Adrenal gland (tissue), 12 donors: ENCODE results near the gene PAEP. TPM values are rescaled to one million over a fixed set of nuclear protein-coding genes. Genes with fewer than 3 reads are reported as not detected.

Source experiments
- DNase-seq, 7 donors: peaks; one replicate each; pipeline ENCODE4 v3.0.0-alpha.2; 2019 to 2020
- H3K27ac ChIP-seq, 5 donors: fragments of 200-600 bp; sonication (generic) in 4 of 5; 1 replicate in 3 of 5; 2 replicates in 2 of 5; pipeline versions ENCODE4 v1.5.1 to v1.8.0; 2016 to 2020; ENCODE audit warnings: mild to moderate bottlenecking in 1 of 5
- H3K27me3 ChIP-seq: fragments of 200-600 bp; 2 replicates; pipeline ENCODE4 v1.8.0; 2021
- H3K36me3 ChIP-seq, 2 donors: fragments of 200-600 bp; replicated peaks in 1 of 2; 1 replicate in 1 of 2; 2 replicates in 1 of 2; pipeline versions ENCODE4 v1.5.1 to v1.8.0; 2018 to 2022
- H3K4me1 ChIP-seq, 2 donors: fragments of 200-600 bp; replicated peaks in 1 of 2; 1 replicate in 1 of 2; 2 replicates in 1 of 2; pipeline versions ENCODE4 v1.5.1 to v1.8.0; 2018 to 2021
- H3K4me3 ChIP-seq, 4 donors: fragments of 200-600 bp; sonication (generic) in 3 of 4; one replicate each; pipeline ENCODE4 v1.5.1; 2016 to 2018
- H3K9me3 ChIP-seq, 3 donors: fragments of 200-600 bp; sonication (generic) in 1 of 3; replicated peaks in 1 of 3; 1 replicate in 2 of 3; 2 replicates in 1 of 3; pipeline versions ENCODE4 v1.5.1 to v1.8.0; 2016 to 2021
- POLR2A ChIP-seq, 2 donors: fragments of 450-650 bp; IDR thresholded peaks; one replicate each; pipeline ENCODE4 v1.6.1; 2017; ENCODE audit warnings: antibody characterized with exemption in 2 of 2, mild to moderate bottlenecking in 2 of 2, moderate library complexity in 1 of 2
- WGBS, 4 donors: extraction: QIAGEN DNeasy Blood & Tissue Kit in 2 of 4; methylation state at CpG; one replicate each; pipeline versions ENCODE4 v1.1.5 to v1.1.7; 2013 to 2017; 5-methylcytosine and 5-hydroxymethylcytosine counted together
- intact Hi-C, 2 donors: fragments of 100-400 bp; cut with DNase I; formaldehyde crosslinking; loops; one replicate each; pipeline versions ENCODE4 v1.14.1 to v1.15.0; 2022 to 2023
- polyA plus RNA-seq, 3 donors: library from polyadenylated mRNA; stranded (reverse); fragments of 200-250 nt in 2 of 3; fragments of 350-450 nt in 1 of 3; fragmentation: Illumina TruSeq in 1 of 3; extraction: RNeasy Lipid Tissue Mini Kit (QIAGEN cat#74804) in 1 of 3; gene quantifications; one replicate each; pipeline ENCODE4 v1.2.3, GENCODE V29; 2013 to 2014
- total RNA-seq, 9 donors: library from RNA; depleted of rRNA in 4 of 9; stranded (reverse); fragments of >200 nt in 4 of 9; fragments of 120-200 nt in 1 of 9; fragmentation: NEBNext Ultra II Directional in 1 of 9; extraction: Animal tissue kit (Norgen Biotek cat#: 25700) in 1 of 9; gene quantifications; one replicate each; pipeline versions ENCODE4 v1.1.0 to v1.2.4, GENCODE V29; 2013 to 2023
- TF ChIP-seq, protein P1 (sequence below), 6 experiments: fragments of 450-650 bp in 4 of 6; fragments of 200-600 bp in 2 of 6; sonication (generic) in 1 of 6; IDR thresholded peaks; 1 replicate in 5 of 6; 2 replicates in 1 of 6; pipeline versions ENCODE4 v1.5.1 to v1.8.0; 2016 to 2021; ENCODE audit warnings: antibody characterized with exemption in 6 of 6, mild to moderate bottlenecking in 2 of 6, moderate library complexity in 1 of 6
- donor health status: healthy with polysubstance abuse.
- donor health status: Bipolar disorder and iron deficiency.
- donor health status: DM: yes; HTN: yes; CAD: no.
- donor health status: DM: no; HTN: no; CAD: no.
- donor health status: DM: no; HTN: no; CAD: no.
- donor health status: DM: yes; HTN: yes; CAD: no.

PAEP gene
- total and polyA plus RNA-seq, 12 donors = 0.17 TPM; not detected in 11

DNA sequence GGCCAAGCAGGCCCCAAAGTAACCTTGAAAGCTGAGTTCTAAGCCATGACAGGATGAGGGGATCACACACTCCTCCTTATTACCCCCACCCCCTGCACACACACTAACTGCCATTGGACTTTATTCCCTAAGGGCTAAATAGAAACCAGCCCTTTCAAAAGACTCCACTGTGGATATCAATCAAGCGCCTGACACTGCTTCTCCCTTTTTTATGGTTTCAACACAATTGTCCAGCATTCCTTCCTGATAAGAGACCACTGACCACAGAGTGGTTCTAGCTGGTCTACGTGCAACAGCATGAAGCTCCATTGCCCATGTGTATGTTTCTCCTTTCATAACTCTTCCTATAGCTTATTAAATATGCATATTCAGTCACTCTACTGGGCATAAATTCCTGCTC lies 34.7 kb downstream of the PAEP start:
- intact Hi-C loops = no loop called here

DNA sequence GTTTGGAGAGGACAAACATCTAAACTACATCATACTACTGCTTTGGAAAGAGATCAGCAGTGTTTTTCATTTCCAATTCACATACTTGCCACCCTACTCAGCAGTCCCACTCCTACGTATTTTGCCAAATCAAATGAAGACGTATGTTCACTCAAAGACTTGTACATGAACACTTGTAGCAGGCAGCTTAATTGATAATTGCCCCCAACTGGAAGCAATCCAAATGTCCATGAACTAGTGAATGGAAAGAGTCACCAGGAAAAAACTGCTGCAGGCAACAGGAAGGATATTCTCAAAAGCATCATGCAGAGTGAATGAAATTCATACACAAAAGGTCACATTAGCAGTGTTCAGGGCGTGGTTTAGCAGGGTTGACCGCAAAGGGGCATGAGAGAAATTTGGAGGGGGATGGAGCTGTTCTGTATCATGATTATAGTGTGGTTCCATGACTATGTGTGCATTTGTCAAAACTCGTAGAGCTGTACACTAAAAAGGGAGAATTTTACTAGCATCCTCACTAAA lies 38.8 kb downstream of the PAEP start:
- no peak for DNase-seq
- Histone ChIP-seq H3K4me3 (no peak overlapping the region), H3K4me1 (no peaks in the 10 kb centered on the region), H3K36me3 (no peaks in the 10 kb centered on the region), H3K9me3 (no peaks in the 10 kb centered on the region), H3K27ac (no peak overlapping the region), H3K27me3 (peaks cover 3% of the 10 kb centered on the region)
- intact Hi-C loops = no loop called here
- TF ChIP-seq, protein P1, sequence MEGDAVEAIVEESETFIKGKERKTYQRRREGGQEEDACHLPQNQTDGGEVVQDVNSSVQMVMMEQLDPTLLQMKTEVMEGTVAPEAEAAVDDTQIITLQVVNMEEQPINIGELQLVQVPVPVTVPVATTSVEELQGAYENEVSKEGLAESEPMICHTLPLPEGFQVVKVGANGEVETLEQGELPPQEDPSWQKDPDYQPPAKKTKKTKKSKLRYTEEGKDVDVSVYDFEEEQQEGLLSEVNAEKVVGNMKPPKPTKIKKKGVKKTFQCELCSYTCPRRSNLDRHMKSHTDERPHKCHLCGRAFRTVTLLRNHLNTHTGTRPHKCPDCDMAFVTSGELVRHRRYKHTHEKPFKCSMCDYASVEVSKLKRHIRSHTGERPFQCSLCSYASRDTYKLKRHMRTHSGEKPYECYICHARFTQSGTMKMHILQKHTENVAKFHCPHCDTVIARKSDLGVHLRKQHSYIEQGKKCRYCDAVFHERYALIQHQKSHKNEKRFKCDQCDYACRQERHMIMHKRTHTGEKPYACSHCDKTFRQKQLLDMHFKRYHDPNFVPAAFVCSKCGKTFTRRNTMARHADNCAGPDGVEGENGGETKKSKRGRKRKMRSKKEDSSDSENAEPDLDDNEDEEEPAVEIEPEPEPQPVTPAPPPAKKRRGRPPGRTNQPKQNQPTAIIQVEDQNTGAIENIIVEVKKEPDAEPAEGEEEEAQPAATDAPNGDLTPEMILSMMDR (IDR thresholded peaks at IDR 0.05) = no peak
- TF ChIP-seq POLR2A (IDR thresholded peaks at IDR 0.05) = no peak
- 67 to 68% (median 67%) methylated on average over 5 of the region's 5 CpGs for WGBS, 4 donors

More for the DNA sequence above, 34.7 kb downstream of the PAEP start:
- no peak for DNase-seq
- no peak overlapping the region for H3K4me3 ChIP-seq
- H3K27me3 ChIP-seq = peaks cover 3% of the 10 kb centered on the region
- H3K27ac ChIP-seq = no peak overlapping the region
- H3K9me3 ChIP-seq = no peaks in the 10 kb centered on the region
- no peaks in the 10 kb centered on the region for H3K4me1 ChIP-seq
- 75 to 88% (median 77%) methylated on average over 2 of the region's 2 CpGs for WGBS, 4 donors
- no peaks in the 10 kb centered on the region for H3K36me3 ChIP-seq
- TF ChIP-seq, protein P1 (IDR thresholded peaks at IDR 0.05) = no peak
- TF ChIP-seq POLR2A (IDR thresholded peaks at IDR 0.05) = no peak

DNA sequence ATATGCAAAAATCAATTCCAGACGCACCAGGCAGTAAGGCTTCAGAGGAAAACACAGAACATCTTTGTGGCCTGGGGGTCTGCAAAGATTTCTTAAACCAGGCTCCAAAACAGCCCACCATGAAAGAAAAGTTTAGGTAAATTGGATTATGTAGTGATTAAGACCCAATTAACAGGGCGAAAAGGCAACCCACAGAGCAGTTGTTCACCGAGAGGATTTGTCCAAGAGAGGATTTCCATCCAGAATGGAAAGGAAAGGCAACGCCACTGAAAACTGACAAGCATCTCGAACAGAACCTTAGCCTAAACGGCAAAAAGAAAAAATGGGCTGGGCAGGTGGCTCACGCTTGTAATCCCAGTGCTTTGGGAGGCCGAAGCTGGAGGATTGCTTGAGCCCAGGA lies 40.4 kb downstream of the PAEP start:
- Histone ChIP-seq H3K36me3 (no peaks in the 10 kb centered on the region), H3K9me3 (no peaks in the 10 kb centered on the region), H3K4me3 (no peak overlapping the region), H3K4me1 (no peaks in the 10 kb centered on the region), H3K27me3 (no peaks in the 10 kb centered on the region), H3K27ac (no peak overlapping the region)
- TF ChIP-seq, protein P1 (IDR thresholded peaks at IDR 0.05) = no peak
- no peak for TF ChIP-seq POLR2A (IDR thresholded peaks at IDR 0.05)
- no peak for DNase-seq
- 83 to 87% (median 86%) methylated on average over 8 of the region's 8 CpGs for WGBS, 4 donors
- intact Hi-C loops = no loop called here

DNA sequence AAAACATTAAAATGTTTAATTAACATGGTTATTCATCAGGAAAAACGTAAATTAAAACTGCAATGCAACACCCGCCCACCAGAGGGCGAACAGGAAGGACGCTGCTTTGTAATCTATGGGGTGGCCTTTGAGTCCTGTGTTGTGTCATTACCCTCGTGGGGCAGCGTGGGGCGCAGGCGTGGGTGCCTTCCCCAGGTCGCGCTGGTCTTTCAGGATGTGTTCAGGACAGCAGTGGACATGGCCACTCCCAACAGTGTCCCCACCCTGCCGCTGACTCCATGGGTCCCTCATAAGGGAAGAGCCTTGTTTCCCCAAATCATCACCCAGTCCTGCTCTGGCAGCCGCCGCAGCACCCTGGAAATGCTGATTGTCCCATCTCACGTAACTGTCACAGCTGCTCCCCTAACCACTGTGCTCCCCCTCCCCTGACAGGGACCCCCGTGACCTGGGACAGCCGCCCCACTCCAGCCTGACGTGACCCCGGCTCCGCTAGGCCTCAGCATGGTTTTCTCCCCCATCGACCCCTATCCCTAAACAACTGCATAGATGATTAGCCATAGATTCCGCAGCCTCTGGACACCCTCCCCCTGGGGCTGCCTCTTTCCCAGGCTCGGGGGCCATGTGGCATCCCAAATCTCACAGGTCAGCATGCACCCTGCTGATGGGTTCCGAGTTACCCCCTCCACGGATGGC lies 41.4 kb downstream of the PAEP start:
- H3K4me1 ChIP-seq = no peaks in the 10 kb centered on the region
- H3K27ac ChIP-seq = no peak overlapping the region
- no peak for TF ChIP-seq POLR2A (IDR thresholded peaks at IDR 0.05)
- TF ChIP-seq, protein P1 (IDR thresholded peaks at IDR 0.05) = peak; percentile 44 to 90 (median 65)
- WGBS, 4 donors = 37 to 51% (median 49%) methylated on average over 12 to 24 of the region's 24 CpGs
- no peak overlapping the region for H3K4me3 ChIP-seq
- H3K27me3 ChIP-seq = no peaks in the 10 kb centered on the region
- H3K36me3 ChIP-seq = no peaks in the 10 kb centered on the region
- DNase-seq = peak in 6 of 7 donors; percentile 37 to 66 (median 48)
- no peaks in the 10 kb centered on the region for H3K9me3 ChIP-seq
- intact Hi-C loops = no loop called here
